Liver (tissue), 9 donors: ENCODE results near the gene PHLDB3. TPM values are rescaled to one million over a fixed set of nuclear protein-coding genes. Genes with fewer than 3 reads are reported as not detected.

Experiments
- DNase-seq: peaks from one replicate; pipeline ENCODE4 v3.0.0-alpha.2; 2017; ENCODE audit warnings: low spot score
- H3K27ac ChIP-seq, 2 donors: one replicate each; pipeline ENCODE4 v1.7.0; 2013; ENCODE audit warnings: inconsistent platforms in 2 of 2, low read length in 2 of 2, control low read depth in 1 of 2, low read depth in 1 of 2, mild to moderate bottlenecking in 1 of 2
- H3K27me3 ChIP-seq, 4 donors: one replicate each; pipeline versions ENCODE4 v1.6.1 to v1.7.0; 2013; ENCODE audit warnings: low read length in 3 of 4, inconsistent platforms in 1 of 4, mild to moderate bottlenecking in 1 of 4, moderate library complexity in 1 of 4; ENCODE audit not compliant: control insufficient read depth in 4 of 4, insufficient read depth in 4 of 4
- H3K36me3 ChIP-seq, 4 donors: one replicate each; pipeline versions ENCODE4 v1.6.1 to v1.7.0; 2013; ENCODE audit warnings: low read length in 3 of 4, mild to moderate bottlenecking in 3 of 4, low read depth in 1 of 4, moderate library complexity in 1 of 4; ENCODE audit not compliant: control insufficient read depth in 4 of 4, insufficient read depth in 3 of 4
- H3K4me1 ChIP-seq, 4 donors: one replicate each; pipeline versions ENCODE4 v1.6.1 to v1.7.0; 2013; ENCODE audit warnings: low read length in 3 of 4, mild to moderate bottlenecking in 3 of 4, moderate library complexity in 1 of 4; ENCODE audit not compliant: control insufficient read depth in 4 of 4, insufficient read depth in 4 of 4
- H3K4me3 ChIP-seq, 3 donors: one replicate each; pipeline versions ENCODE4 v1.6.1 to v1.7.0; 2013; ENCODE audit warnings: low read length in 3 of 3, control low read depth in 1 of 3, low read depth in 1 of 3, mild to moderate bottlenecking in 1 of 3
- H3K9ac ChIP-seq, 2 donors: one replicate each; pipeline ENCODE4 v1.7.0; 2013; ENCODE audit warnings: low read length in 2 of 2, mild to moderate bottlenecking in 2 of 2, moderate library complexity in 2 of 2, control low read depth in 1 of 2, low read depth in 1 of 2
- H3K9me3 ChIP-seq, 4 donors: one replicate each; pipeline versions ENCODE4 v1.6.1 to v1.7.0; 2013; ENCODE audit warnings: low read length in 3 of 4; ENCODE audit not compliant: control insufficient read depth in 4 of 4
- EGR1 ChIP-seq, 2 donors: IDR thresholded peaks; 2 replicates each; pipeline ENCODE4 v1.6.1; 2016 to 2018; ENCODE audit warnings: antibody characterized with exemption in 2 of 2, low read depth in 2 of 2
- FOXA1 ChIP-seq: IDR thresholded peaks from 2 replicates; pipeline ENCODE4 v1.6.1; 2016; ENCODE audit warnings: antibody characterized with exemption
- FOXA2 ChIP-seq: IDR thresholded peaks from 2 replicates; pipeline ENCODE4 v1.6.1; 2016; ENCODE audit warnings: antibody characterized with exemption
- GABPA ChIP-seq, 2 donors: IDR thresholded peaks in 1 of 2; conservative IDR thresholded peaks in 1 of 2; 2 replicates each; pipeline ENCODE4 v1.6.1; 2016; ENCODE audit warnings: antibody characterized with exemption in 2 of 2, mild to moderate bottlenecking in 1 of 2, moderate library complexity in 1 of 2
- HNF4A ChIP-seq, 2 donors: conservative IDR thresholded peaks; 2 replicates each; pipeline ENCODE4 v1.6.1; 2016; ENCODE audit warnings: antibody characterized with exemption in 2 of 2, mild to moderate bottlenecking in 2 of 2
- HNF4G ChIP-seq: IDR thresholded peaks from 2 replicates; pipeline ENCODE4 v1.6.1; 2016; ENCODE audit warnings: antibody characterized with exemption
- JUND ChIP-seq, 2 donors: IDR thresholded peaks; 2 replicates each; pipeline ENCODE4 v1.6.1; 2016; ENCODE audit warnings: antibody characterized with exemption in 2 of 2
- NR2F2 ChIP-seq: IDR thresholded peaks from 2 replicates; pipeline ENCODE4 v1.6.1; 2016; ENCODE audit warnings: antibody characterized with exemption
- RAD21 ChIP-seq, 2 donors: IDR thresholded peaks; 2 replicates each; pipeline ENCODE4 v1.6.1; 2016; ENCODE audit warnings: antibody characterized with exemption in 2 of 2, mild to moderate bottlenecking in 2 of 2
- RXRA ChIP-seq, 2 donors: IDR thresholded peaks; 2 replicates each; pipeline ENCODE4 v1.6.1; 2017 to 2018; ENCODE audit warnings: antibody characterized with exemption in 2 of 2, mild to moderate bottlenecking in 1 of 2
- SP1 ChIP-seq: IDR thresholded peaks from 2 replicates; pipeline ENCODE4 v1.6.1; 2018; ENCODE audit warnings: antibody characterized with exemption, mild to moderate bottlenecking
- TAF1 ChIP-seq: conservative IDR thresholded peaks from 2 replicates; pipeline ENCODE4 v1.6.1; 2016; ENCODE audit warnings: antibody characterized with exemption, mild to moderate bottlenecking
- YY1 ChIP-seq: IDR thresholded peaks from 2 replicates; pipeline ENCODE4 v1.6.1; 2016; ENCODE audit warnings: antibody characterized with exemption, mild to moderate bottlenecking
- WGBS: extraction: QIAGEN DNeasy Blood & Tissue Kit; methylation state at CpG from one replicate; pipeline ENCODE4 v1.1.7; 2013; 5-methylcytosine and 5-hydroxymethylcytosine counted together
- polyA plus RNA-seq, 2 donors: library from polyadenylated mRNA; stranded (reverse) in 1 of 2; unstranded in 1 of 2; fragments of 200-250 nt in 1 of 2; fragments of >200 nt in 1 of 2; fragmentation: Nextera tagmentation in 1 of 2; extraction: Ambion mirVana in 1 of 2; gene quantifications; one replicate each; pipeline versions ENCODE4 v1.2.1 to v1.2.3, GENCODE V29; 2013 to 2015
- total RNA-seq, 2 donors: library from RNA; depleted of rRNA; stranded (reverse); fragments of >200 nt; gene quantifications; one replicate each; pipeline ENCODE4 v1.2.3, GENCODE V29; 2014
- TF ChIP-seq, protein P1 (sequence below): IDR thresholded peaks from 2 replicates; pipeline ENCODE4 v1.6.1; 2016; ENCODE audit warnings: antibody characterized with exemption, mild to moderate bottlenecking
- TF ChIP-seq, protein P2 (sequence below): IDR thresholded peaks from 2 replicates; pipeline ENCODE4 v1.6.1; 2016; ENCODE audit warnings: antibody characterized with exemption
- TF ChIP-seq, protein P3 (sequence below): fragments of 150-350 bp; IDR thresholded peaks from 2 replicates; pipeline ENCODE4 v1.5.1; 2017; ENCODE audit warnings: improper control_type of control experiment, low read depth, low read length; ENCODE audit not compliant: missing input control
- TF ChIP-seq, protein P4 (sequence below): IDR thresholded peaks from 2 replicates; pipeline ENCODE4 v1.6.1; 2016; ENCODE audit warnings: antibody characterized with exemption
- TF ChIP-seq, protein P5 (sequence below): IDR thresholded peaks from 2 replicates; pipeline ENCODE4 v1.6.1; 2016; ENCODE audit warnings: antibody characterized with exemption
- donor health status: healthy.
- donor health status: healthy.
- donor health status: healthy.
- donor health status: healthy.
- donor health status: healthy.

The PHLDB3 gene
- total and polyA plus RNA-seq, 4 donors = 10.6 to 18.2 (median 11.7) TPM

DNA sequence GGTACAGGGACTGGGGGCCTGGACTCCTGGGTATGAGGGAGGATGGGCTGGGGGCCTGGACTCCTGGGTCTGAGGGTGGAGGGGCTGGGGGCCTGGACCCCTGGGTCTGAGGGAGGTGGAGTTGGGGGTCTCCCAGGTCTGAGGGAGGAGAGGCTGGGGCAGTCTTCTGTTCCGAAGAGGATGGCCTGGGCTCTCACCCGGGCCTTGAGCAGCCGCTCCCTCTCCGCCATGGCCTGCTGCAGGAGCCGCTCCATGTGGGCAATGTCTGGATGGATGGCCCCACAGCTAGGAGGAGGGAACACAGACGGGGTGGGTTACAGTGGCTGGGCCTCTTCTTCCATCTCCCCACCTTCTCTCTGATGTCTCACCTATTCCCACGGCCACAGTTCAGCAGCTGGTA, 18.1 kb downstream of the PHLDB3 start:
- Histone ChIP-seq H3K27me3 (no peaks in the 10 kb centered on the region), H3K27ac (no peak overlapping the region), H3K36me3 (peaks cover 0 to 11% (median 1%) of the 10 kb centered on the region in 4 donors), H3K4me3 (no peak overlapping the region), H3K4me1 (peaks cover 3 to 8% (median 5%) of the 10 kb centered on the region in 4 donors), H3K9me3 (no peaks in the 10 kb centered on the region), H3K9ac (no peak overlapping the region)
- WGBS = 97% methylated on average over 7 of the region's 7 CpGs
- TF ChIP-seq JUND (IDR thresholded peaks at IDR 0.05) (no peak), GABPA (IDR thresholded peaks at IDR 0.05 in 1 of 2, conservative IDR thresholded peaks at IDR 0.05 in 1 of 2) (no peak), RAD21 (IDR thresholded peaks at IDR 0.05) (no peak), FOXA1 (no peak), RXRA (IDR thresholded peaks at IDR 0.05) (no peak), NR2F2 (no peak), EGR1 (IDR thresholded peaks at IDR 0.05; ENCODE audit: low read depth in 2 of 2) (no peak), SP1 (no peak), TAF1 (no peak), FOXA2 (no peak), YY1 (no peak), HNF4A (conservative IDR thresholded peaks at IDR 0.05) (no peak), HNF4G (no peak)
- TF ChIP-seq, protein P1, sequence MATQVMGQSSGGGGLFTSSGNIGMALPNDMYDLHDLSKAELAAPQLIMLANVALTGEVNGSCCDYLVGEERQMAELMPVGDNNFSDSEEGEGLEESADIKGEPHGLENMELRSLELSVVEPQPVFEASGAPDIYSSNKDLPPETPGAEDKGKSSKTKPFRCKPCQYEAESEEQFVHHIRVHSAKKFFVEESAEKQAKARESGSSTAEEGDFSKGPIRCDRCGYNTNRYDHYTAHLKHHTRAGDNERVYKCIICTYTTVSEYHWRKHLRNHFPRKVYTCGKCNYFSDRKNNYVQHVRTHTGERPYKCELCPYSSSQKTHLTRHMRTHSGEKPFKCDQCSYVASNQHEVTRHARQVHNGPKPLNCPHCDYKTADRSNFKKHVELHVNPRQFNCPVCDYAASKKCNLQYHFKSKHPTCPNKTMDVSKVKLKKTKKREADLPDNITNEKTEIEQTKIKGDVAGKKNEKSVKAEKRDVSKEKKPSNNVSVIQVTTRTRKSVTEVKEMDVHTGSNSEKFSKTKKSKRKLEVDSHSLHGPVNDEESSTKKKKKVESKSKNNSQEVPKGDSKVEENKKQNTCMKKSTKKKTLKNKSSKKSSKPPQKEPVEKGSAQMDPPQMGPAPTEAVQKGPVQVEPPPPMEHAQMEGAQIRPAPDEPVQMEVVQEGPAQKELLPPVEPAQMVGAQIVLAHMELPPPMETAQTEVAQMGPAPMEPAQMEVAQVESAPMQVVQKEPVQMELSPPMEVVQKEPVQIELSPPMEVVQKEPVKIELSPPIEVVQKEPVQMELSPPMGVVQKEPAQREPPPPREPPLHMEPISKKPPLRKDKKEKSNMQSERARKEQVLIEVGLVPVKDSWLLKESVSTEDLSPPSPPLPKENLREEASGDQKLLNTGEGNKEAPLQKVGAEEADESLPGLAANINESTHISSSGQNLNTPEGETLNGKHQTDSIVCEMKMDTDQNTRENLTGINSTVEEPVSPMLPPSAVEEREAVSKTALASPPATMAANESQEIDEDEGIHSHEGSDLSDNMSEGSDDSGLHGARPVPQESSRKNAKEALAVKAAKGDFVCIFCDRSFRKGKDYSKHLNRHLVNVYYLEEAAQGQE = no peak
- TF ChIP-seq, protein P2, sequence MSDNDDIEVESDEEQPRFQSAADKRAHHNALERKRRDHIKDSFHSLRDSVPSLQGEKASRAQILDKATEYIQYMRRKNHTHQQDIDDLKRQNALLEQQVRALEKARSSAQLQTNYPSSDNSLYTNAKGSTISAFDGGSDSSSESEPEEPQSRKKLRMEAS = no peak
- TF ChIP-seq, protein P3, sequence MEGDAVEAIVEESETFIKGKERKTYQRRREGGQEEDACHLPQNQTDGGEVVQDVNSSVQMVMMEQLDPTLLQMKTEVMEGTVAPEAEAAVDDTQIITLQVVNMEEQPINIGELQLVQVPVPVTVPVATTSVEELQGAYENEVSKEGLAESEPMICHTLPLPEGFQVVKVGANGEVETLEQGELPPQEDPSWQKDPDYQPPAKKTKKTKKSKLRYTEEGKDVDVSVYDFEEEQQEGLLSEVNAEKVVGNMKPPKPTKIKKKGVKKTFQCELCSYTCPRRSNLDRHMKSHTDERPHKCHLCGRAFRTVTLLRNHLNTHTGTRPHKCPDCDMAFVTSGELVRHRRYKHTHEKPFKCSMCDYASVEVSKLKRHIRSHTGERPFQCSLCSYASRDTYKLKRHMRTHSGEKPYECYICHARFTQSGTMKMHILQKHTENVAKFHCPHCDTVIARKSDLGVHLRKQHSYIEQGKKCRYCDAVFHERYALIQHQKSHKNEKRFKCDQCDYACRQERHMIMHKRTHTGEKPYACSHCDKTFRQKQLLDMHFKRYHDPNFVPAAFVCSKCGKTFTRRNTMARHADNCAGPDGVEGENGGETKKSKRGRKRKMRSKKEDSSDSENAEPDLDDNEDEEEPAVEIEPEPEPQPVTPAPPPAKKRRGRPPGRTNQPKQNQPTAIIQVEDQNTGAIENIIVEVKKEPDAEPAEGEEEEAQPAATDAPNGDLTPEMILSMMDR = no peak
- TF ChIP-seq, protein P4, sequence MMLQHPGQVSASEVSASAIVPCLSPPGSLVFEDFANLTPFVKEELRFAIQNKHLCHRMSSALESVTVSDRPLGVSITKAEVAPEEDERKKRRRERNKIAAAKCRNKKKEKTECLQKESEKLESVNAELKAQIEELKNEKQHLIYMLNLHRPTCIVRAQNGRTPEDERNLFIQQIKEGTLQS = no peak
- TF ChIP-seq, protein P5, sequence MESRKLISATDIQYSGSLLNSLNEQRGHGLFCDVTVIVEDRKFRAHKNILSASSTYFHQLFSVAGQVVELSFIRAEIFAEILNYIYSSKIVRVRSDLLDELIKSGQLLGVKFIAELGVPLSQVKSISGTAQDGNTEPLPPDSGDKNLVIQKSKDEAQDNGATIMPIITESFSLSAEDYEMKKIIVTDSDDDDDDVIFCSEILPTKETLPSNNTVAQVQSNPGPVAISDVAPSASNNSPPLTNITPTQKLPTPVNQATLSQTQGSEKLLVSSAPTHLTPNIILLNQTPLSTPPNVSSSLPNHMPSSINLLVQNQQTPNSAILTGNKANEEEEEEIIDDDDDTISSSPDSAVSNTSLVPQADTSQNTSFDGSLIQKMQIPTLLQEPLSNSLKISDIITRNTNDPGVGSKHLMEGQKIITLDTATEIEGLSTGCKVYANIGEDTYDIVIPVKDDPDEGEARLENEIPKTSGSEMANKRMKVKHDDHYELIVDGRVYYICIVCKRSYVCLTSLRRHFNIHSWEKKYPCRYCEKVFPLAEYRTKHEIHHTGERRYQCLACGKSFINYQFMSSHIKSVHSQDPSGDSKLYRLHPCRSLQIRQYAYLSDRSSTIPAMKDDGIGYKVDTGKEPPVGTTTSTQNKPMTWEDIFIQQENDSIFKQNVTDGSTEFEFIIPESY = no peak
- DNase-seq = no peak
